ENCODE results near the gene CPXM1. TPM values are rescaled to one million over a fixed set of nuclear protein-coding genes. Genes with fewer than 3 reads are reported as not detected.

CPXM1 gene
- not detected in 5 replicates for total RNA-seq (2022; extraction: Qiagen RNA extraction; ENCODE audit: low read depth)

DNA sequence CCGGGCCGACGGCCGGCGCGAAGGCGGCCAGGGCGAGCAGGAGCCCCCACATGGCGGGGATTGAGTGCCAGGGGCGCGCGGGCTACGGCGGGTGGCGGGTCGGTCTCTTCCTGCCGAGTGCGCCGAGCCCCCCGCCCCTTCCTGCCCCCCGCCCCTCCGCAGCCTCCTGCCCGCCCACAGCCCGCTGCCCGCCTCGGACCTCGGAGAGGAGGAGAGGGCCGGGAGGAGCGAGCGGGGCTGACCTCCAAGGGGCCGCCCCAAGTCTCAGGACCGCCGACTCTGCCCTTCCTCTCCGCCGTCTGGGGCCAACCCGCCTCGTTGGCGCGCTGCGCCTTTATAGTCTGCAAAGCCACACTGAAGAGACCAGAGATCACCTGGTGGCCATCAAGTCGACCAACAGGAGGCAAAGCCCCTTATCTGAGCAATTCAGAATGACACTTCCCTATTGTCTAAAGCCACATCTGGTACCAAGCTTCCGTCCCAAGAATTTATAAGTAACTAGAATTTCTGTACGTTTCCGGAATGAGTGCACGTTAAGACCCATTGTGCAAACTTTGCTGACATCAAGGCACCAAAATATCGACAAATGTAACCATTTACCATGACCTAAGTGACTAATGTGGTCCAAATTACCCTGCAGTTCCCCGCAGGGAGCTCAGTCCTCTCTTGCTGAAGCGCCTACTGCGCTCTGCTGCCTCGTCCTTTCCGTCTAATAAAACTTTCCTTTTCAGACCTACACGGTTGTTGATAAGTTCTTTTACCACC, at the start of gene CPXM1:
Gene CPXM1, minus strand, starts transcription at position 107 of the 765 bp plus-strand sequence. Its CDS starts 55 bp downstream, at position 52.

DNA sequence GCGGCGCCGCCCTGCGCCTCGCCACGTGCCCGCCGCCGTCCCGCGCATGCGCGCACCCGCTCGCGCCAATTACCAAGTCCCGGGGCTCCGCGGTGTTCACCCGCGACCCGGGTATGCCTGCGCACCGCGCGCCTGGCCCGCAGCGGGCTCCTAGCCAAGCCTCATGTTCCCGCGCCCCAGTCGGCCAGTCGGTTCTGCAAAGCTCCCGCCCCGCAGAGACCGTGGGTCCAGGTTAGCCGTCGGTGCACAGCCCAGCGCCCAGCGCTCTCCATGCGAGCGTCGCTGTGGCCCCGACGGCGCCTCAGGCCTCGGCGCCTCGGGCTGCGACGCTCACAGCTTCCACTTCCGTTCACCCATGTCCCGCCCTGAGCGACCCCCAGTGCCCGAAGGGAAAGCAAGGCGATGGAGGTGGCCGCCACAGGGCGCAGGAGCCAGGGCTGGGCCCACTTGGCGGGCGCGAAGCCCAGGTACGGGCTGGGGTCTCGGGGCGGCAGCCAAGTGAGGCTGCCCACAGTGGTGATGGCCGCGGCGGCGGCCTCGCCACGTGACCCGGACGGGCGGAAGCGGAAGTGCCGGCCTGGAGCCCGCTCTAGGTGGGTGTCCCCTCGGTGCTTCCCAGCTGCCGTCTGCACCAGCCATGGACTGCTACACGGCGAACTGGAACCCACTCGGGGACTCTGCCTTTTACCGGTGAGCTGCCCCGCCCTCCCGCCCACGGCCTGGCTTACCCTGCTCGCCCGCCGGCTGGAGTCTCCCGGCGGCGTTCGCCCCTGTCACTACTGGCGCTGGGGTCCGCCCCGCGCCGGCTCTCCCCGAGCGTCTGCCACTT, 39.9 kb upstream of the CPXM1 start, which contains the start of the genes PCED1A and VPS16:
Gene PCED1A, minus strand, starts transcription at position 518 of the 829 bp plus-strand sequence. CDS start 743 bp downstream, outside the sequence.
Gene VPS16, plus strand, starts transcription at position 608 of the 829 bp plus-strand sequence. Its CDS starts 30 bp downstream, at position 638.

DNA sequence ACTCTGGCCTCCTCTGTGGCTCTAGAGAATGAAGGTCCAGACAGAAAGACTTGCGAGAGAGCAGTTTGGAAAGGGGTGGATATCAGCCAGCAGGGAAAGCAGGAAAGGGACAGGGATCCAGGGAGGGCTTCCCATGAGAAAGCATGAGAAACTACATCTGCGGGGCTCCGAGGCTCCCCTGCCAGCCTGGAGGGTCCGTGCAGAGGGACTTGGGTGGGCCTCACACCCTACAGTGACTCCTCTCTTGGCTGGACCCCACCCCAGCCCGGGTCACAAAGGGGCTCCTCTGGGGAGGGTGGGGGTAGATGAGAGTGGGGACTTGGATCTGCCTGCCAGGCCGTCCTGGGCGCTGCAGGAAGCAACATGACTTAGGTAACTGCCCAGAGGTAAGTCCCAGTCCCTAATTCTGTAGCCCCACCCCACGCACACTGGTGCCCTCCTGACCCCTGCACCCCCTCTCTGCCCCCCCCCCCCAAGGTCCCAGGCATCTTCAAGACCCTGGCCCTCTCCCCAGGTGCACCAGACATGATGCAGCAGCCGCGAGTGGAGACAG, 15.7 kb upstream of the CPXM1 start, which contains the start of gene TMEM239:
Gene TMEM239, plus strand, starts transcription at position 335 of the 553 bp plus-strand sequence. Its CDS starts 191 bp downstream, at position 526.

DNA sequence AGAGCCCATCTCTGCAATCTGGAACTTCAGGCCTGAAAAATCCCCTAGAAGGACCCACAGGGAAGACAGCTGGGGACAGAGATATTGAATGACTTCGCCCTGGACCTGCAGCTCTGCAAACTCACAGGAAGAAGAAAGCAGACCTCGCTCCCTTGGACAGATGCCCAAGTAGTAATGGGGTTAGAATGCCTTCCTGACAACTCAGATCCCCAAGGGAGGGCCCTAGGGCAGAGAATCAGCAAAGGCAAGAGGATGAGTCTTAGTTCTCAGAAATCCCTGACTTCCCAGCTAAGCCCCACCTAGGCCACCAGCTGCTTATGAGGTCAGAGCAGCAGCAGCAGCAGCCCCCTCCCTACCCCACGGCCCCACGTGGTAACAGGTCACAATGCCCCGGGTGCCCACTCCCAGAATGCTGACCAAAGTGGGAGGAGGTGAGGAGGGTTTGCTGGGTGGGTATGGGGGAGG, 14.2 kb upstream of the CPXM1 start, which contains the start of gene C20orf141:
Gene C20orf141, plus strand, starts transcription at position 401 of the 465 bp plus-strand sequence. CDS start 198 bp downstream, outside the sequence.

Other genes with a start within 250 kb of the CPXM1 start
- gene NOP56, start 148.0 kb downstream of the CPXM1 start, total RNA-seq (2022; extraction: Qiagen RNA extraction; ENCODE audit: low read depth): 574 to 654 TPM (median 595 TPM) in 5 replicates
- gene IDH3B, start 136.4 kb downstream of the CPXM1 start, total RNA-seq (2022; extraction: Qiagen RNA extraction; ENCODE audit: low read depth): 126 to 137 TPM (median 132 TPM) in 5 replicates
- gene EBF4, start 107.8 kb downstream of the CPXM1 start, total RNA-seq (2022; extraction: Qiagen RNA extraction; ENCODE audit: low read depth): 1.4 to 3.4 TPM (median 2.3 TPM) in 5 replicates
- gene C20orf141, start 14.4 kb upstream of the CPXM1 start, total RNA-seq (2022; extraction: Qiagen RNA extraction; ENCODE audit: low read depth): 0.46 to 0.96 TPM (median 0.50 TPM) in 3 of 5 replicates, not detected in the others
- gene TMEM239, start 15.7 kb upstream of the CPXM1 start, total RNA-seq (2022; extraction: Qiagen RNA extraction; ENCODE audit: low read depth): 0.06 TPM in 1 of 5 replicates, not detected in the others
- 19.5 to 28.3 TPM (median 26.1 TPM) in 5 replicates for gene PCED1A, start 40.0 kb upstream of the CPXM1 start, total RNA-seq (2022; extraction: Qiagen RNA extraction; ENCODE audit: low read depth)
- 24.4 to 34.4 TPM (median 31.4 TPM) in 5 replicates for gene VPS16, start 40.1 kb upstream of the CPXM1 start, total RNA-seq (2022; extraction: Qiagen RNA extraction; ENCODE audit: low read depth)
- 33.2 to 38.4 TPM (median 37.4 TPM) in 5 replicates for gene PTPRA, start 72.9 kb upstream of the CPXM1 start, total RNA-seq (2022; extraction: Qiagen RNA extraction; ENCODE audit: low read depth)
- gene GNRH2, start 243.0 kb upstream of the CPXM1 start, total RNA-seq (2022; extraction: Qiagen RNA extraction; ENCODE audit: low read depth): 0.29 to 0.59 TPM (median 0.32 TPM) in 4 of 5 replicates, not detected in the other
- 118 to 154 TPM (median 150 TPM) in 5 replicates for gene MRPS26, start 245.4 kb upstream of the CPXM1 start, total RNA-seq (2022; extraction: Qiagen RNA extraction; ENCODE audit: low read depth)

Data from A549 treated with GW870086 at 1 μM for 4 hours (cell line).